NCI-H526 treated with DMSO at 0.1 percent for 48 hours (cell line): Measurements from ENCODE around the gene BMP6.

ENCODE experiments used
- DNase-seq: peaks from one replicate; lab custom pipeline; 2025; lab: John Stamatoyannopoulos, UW

BMP6 gene

DNA sequence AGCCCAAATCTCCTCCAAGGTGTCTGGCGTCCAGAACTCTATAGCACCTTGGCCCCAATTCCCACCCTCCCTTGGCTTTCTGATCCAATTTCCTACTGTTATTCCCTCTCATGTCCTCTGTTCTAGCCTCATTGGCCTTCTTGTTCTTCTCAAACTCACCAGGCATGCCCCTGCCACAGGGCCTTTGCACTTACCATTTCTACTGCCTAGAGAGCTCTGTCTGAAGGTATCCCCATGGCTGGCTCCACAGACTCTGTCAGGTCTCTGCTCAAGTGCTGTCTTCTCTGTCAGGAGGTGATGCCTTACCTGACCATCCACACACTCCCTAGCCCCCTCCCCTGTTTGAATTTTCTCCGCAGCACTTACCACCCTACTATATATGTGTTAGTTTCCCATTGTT lies 5.6 kb upstream of the BMP6 start:
- no peak for DNase-seq

- peak; percentile 43 for DNase-seq
These were observed 4.2 kb upstream of the BMP6 start for GRCh38 chr6:7721649-7722048.

DNA sequence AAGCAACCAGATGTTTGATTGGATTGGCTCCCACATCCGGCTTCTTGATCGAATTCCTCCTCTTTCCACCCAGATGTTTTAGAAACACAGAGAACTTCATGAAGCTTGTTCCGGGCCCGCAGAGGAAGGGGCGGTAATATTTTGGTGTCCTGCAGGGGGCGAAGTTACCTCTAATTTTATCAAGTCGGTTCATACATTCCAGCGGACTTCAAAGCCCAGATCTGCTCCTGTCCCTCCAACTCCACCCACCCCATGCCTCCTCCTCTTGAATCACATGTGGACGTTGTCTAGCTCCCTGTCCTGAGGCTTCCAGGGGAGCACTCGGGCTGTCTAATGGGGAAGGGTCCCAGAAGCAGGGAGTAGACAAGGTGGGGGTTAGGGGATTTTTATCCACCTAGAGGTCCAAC lies 2.9 kb upstream of the BMP6 start:
- DNase-seq, result peak; percentile 17

- DNase-seq, result no peak
These were observed 2.3 kb upstream of the BMP6 start for GRCh38 chr6:7723554-7723953.

GRCh38 chr6:7725412-7725811 lies 487 bp upstream of the BMP6 start:
- DNase-seq, result no peak

GRCh38 chr6:7726416-7727085 lies 652 bp downstream of the BMP6 start:
- DNase-seq, result peak; percentile 18

GRCh38 chr6:7727086-7727945 lies 1.4 kb downstream of the BMP6 start:
- DNase-seq, result no peak

GRCh38 chr6:7727946-7728854 lies 2.3 kb downstream of the BMP6 start:
- DNase-seq, result peak; percentile 44

GRCh38 chr6:7728855-7729590 lies 3.1 kb downstream of the BMP6 start:
- DNase-seq, result no peak

- DNase-seq, result no peak
These were observed 4.3 kb downstream of the BMP6 start for GRCh38 chr6:7730001-7730783.

- no peak for DNase-seq
These were observed 4.9 kb downstream of the BMP6 start for GRCh38 chr6:7730784-7731227.

- no peak for DNase-seq
These were observed 5.4 kb downstream of the BMP6 start for GRCh38 chr6:7731294-7731693.

DNA sequence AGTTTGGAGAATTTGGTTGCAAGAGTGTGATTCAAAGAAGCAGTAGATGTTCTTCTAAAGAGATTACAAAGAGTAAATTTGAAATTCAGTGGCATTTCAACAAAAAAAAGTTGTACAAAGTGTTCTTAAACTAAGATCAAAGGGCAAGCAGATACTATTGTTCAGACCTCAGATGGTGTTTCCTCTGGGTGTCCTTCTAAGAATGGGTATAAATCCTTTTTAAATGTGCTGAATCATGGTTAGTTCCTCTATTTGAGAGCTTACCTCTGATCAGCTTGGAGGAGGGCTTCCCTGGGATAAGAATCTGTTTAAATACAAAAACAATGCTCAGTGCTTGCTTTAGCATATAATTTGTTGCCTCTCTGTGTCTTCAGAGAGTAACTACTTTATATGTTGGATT lies 6.3 kb downstream of the BMP6 start:
- no peak for DNase-seq

DNA sequence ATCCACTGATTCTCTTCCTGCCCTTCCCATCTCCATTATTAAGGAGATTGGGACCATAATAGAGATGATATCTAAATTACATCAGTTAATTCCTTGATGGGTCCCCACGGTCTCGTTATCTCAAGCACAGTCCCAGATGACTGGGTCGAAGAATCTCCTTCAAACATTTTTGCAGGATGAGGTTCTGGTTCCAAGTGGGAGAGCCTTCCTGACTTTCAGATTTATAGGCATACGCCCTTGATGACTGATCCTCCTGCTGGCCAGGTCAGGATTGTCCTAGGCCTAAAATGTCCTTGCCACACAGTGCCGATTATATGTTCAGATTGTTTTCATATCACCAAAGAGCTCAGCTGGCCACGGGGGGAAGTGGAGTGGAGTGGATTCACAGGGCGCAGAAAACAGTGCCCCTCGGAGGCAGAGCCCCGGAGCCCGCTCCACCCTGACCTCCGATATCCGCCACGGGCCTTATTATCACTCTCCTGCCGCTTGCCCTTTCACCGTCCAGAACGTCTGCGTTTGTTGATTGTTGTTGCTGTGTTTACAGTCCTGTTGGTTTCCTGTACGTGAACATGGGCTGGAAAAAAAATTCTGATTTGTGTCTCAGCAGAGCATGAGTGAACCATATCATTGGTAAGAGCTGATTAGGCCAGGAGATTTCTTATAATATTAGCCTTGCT lies 8.9 kb downstream of the BMP6 start:
- no peak for DNase-seq

- no peak for DNase-seq
These were observed 11.2 kb downstream of the BMP6 start for GRCh38 chr6:7737106-7737505.

- no peak for DNase-seq
These were observed 12.0 kb downstream of the BMP6 start for GRCh38 chr6:7737867-7738266.

DNA sequence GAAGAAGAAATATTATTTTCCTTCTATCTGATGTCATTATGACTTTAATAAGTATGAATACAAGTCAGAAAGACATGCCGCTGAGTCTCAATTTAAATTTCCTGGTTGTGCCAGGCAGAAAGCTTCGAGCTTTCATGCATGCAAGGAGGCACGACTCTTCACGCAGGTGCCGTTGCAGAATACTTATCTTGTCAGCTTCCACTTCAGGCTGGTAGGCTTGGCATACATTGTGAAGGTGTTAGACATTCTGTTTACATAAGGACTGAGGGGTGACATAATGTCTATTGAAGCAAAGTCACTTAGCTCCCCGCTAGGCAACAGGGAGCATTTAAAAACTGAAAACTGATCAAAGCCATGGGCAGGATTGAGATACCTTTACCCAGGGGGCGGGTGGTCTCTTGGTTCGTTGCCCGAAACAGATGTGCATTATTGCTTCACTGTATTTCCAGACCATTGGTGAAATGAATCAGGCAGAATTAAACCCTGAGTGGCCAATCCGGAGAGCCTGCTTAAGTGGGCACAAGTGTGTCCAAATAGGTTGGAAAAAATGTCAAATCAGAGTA lies 16.4 kb downstream of the BMP6 start:
- no peak for DNase-seq

GRCh38 chr6:7745942-7746341 lies 20.0 kb downstream of the BMP6 start:
- no peak for DNase-seq

GRCh38 chr6:7747016-7747415 lies 21.1 kb downstream of the BMP6 start:
- no peak for DNase-seq

DNA sequence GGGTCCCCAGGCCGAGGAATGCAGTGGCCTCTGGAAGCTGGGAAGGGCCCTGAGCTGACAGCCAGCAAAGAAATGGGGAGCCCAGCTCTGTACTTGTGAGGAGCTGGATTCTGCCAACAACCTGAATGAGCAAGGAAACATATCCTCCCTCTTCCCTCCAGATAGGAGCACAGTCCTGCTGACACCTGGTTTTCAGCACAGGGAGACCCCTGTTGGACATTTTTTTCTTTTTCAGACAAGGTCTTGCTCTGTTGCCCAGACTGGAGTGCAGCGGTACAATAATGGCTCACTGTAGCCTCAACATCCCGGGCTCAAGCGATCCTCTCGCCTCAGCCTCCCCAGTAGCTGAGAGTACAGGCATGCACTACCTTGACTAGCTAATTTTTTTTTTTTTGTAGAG lies 21.5 kb downstream of the BMP6 start:
- no peak for DNase-seq
